NB4 (cell line): Measurements from ENCODE around the gene CCDC15.

Experiments used
- CTCF ChIP-seq: IDR thresholded peaks from one replicate; pipeline ENCODE4 v1.5.1; 2012; ENCODE audit warnings: low read depth, low read length
- MYC ChIP-seq: IDR thresholded peaks from 2 replicates; pipeline ENCODE4 v1.6.1; 2011; ENCODE audit warnings: low read depth, low read length
- POLR2A ChIP-seq: IDR thresholded peaks from 2 replicates; pipeline ENCODE4 v1.6.1; 2011; ENCODE audit warnings: mild to moderate bottlenecking; ENCODE audit not compliant: insufficient read length; ENCODE audit errors: extremely low read depth

- no peak for TF ChIP-seq CTCF
- no peak for TF ChIP-seq MYC
- TF ChIP-seq POLR2A, result no peak
These were observed 34.1 kb upstream of the CCDC15 start for GRCh38 chr11:124919898-124920297.
